ENCODE results near the gene CTNNBIP1.

The CTNNBIP1 gene

DNA sequence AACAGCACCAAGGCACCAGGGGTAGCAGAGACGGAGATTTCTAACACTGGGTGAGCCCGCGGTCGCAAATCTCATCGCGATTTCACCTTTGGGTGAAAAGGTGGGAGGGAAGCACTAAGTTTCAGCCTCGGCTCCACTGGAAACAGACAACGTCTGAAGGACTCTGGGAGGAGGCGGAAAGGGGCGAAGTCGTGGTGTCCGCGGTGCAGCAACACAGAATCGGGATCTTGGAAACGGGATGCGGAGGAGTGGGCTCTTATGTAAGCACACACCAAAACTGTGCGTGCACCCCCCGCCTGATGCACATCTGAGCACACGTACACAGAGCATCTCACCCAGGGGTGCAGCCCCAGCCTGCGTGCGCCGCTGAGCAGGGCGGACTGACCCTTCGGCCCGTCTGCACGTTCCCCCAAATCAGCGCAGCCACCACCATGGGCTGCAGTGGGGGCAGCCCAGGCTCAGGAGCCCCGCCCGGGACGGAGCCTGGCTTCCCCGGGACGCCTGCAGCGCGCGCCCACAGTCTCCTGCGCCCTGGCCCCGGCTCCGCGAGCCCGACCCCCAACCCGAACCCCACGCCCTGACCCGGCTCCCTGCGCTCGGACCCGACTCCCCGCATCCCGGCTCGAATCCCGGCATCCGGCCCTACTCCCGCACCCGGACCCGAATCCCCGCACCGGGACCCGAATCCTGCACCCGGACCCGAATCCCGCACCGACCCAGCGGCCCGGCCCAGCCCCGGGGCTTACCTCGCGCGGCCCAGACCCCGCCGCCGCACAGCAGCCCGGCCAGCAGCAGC lies 87.0 kb downstream of the CTNNBIP1 start (continued):
- TF ChIP-seq ZFP3 (tag by site-specific recombination; IDR thresholded peaks at IDR 0.05; ENCODE audit: low read depth) (no peak), SP3 (tag by site-specific recombination; IDR thresholded peaks at IDR 0.05) (no peak), ZNF596 (tag by site-specific recombination; IDR thresholded peaks at IDR 0.05) (no peak), ZNF37A (tag by site-specific recombination; IDR thresholded peaks at IDR 0.05) (no peak), ZBTB20 (tag by site-specific recombination; IDR thresholded peaks at IDR 0.05) (peak; percentile 85), ZNF354C (tag by site-specific recombination; IDR thresholded peaks at IDR 0.05; ENCODE audit: borderline replicate concordance, low read depth) (no peak), ZNF350 (tag by site-specific recombination; IDR thresholded peaks at IDR 0.05) (no peak), ZNF2 (tag by site-specific recombination; IDR thresholded peaks at IDR 0.05) (no peak; the same call in 1 of the 2 replicates), ZNF184 (tag by site-specific recombination; IDR thresholded peaks at IDR 0.05) (no peak), MZF1 (tag by site-specific recombination; IDR thresholded peaks at IDR 0.05; ENCODE audit: borderline replicate concordance) (no peak), KLF7 (tag by site-specific recombination; IDR thresholded peaks at IDR 0.05; ENCODE audit: borderline replicate concordance) (peak; percentile 51; the same call in 1 of the 2 replicates), ZNF510 (tag by site-specific recombination; IDR thresholded peaks at IDR 0.05; ENCODE audit: insufficient replicate concordance) (no peak), ZNF747 (tag by site-specific recombination; IDR thresholded peaks at IDR 0.05) (no peak), KLF16 (tag by site-specific recombination; IDR thresholded peaks at IDR 0.05) (peak; percentile 49; the same call in 1 of the 2 replicates), ZNF24 (tag by site-specific recombination; IDR thresholded peaks at IDR 0.05) (no peak), ZNF121 (tag by site-specific recombination; IDR thresholded peaks at IDR 0.05) (no peak), ZNF311 (tag by site-specific recombination; IDR thresholded peaks at IDR 0.05; ENCODE audit: borderline replicate concordance) (no peak), ZBTB1 (tag by site-specific recombination; IDR thresholded peaks at IDR 0.05) (no peak), KLF9 (tag by site-specific recombination; IDR thresholded peaks at IDR 0.05; ENCODE audit: low read depth) (peak; percentile 37; the same call in 1 of the 2 replicates), ZNF610 (tag by site-specific recombination; IDR thresholded peaks at IDR 0.05; ENCODE audit: borderline replicate concordance) (0 out of 2 replicates have a peak, but pooled peaks have one; percentile 31), TRIM28 (IDR thresholded peaks at IDR 0.05; ENCODE audit: borderline replicate concordance, low read length) (no peak), GLI2 (tag by site-specific recombination; IDR thresholded peaks at IDR 0.05; ENCODE audit: borderline replicate concordance, low read depth) (no peak), ZNF791 (tag by site-specific recombination; IDR thresholded peaks at IDR 0.05) (no peak), ZFHX2 (tag by site-specific recombination; conservative IDR thresholded peaks at IDR 0.05) (peak; percentile 59)
- TF ChIP-seq, protein P1, sequence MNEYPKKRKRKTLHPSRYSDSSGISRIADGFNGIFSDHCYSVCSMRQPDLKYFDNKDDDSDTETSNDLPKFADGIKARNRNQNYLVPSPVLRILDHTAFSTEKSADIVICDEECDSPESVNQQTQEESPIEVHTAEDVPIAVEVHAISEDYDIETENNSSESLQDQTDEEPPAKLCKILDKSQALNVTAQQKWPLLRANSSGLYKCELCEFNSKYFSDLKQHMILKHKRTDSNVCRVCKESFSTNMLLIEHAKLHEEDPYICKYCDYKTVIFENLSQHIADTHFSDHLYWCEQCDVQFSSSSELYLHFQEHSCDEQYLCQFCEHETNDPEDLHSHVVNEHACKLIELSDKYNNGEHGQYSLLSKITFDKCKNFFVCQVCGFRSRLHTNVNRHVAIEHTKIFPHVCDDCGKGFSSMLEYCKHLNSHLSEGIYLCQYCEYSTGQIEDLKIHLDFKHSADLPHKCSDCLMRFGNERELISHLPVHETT (tag by site-specific recombination; IDR thresholded peaks at IDR 0.05) = no peak
- TF ChIP-seq, protein P2, sequence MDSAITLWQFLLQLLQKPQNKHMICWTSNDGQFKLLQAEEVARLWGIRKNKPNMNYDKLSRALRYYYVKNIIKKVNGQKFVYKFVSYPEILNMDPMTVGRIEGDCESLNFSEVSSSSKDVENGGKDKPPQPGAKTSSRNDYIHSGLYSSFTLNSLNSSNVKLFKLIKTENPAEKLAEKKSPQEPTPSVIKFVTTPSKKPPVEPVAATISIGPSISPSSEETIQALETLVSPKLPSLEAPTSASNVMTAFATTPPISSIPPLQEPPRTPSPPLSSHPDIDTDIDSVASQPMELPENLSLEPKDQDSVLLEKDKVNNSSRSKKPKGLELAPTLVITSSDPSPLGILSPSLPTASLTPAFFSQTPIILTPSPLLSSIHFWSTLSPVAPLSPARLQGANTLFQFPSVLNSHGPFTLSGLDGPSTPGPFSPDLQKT (IDR thresholded peaks at IDR 0.05; ENCODE audit: borderline replicate concordance, low read depth, low read length) = no peak
- TF ChIP-seq, protein P3, sequence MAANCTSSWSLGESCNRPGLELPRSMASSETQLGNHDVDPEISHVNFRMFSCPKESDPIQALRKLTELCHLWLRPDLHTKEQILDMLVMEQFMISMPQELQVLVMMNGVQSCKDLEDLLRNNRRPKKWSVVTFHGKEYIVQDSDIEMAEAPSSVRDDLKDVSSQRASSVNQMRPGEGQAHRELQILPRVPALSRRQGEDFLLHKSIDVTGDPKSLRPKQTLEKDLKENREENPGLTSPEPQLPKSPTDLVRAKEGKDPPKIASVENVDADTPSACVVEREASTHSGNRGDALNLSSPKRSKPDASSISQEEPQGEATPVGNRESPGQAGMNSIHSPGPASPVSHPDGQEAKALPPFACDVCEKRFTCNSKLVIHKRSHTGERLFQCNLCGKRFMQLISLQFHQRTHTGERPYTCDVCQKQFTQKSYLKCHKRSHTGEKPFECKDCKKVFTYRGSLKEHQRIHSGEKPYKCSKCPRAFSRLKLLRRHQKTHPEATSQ (tag by site-specific recombination; IDR thresholded peaks at IDR 0.05) = no peak
- TF ChIP-seq, protein P4, sequence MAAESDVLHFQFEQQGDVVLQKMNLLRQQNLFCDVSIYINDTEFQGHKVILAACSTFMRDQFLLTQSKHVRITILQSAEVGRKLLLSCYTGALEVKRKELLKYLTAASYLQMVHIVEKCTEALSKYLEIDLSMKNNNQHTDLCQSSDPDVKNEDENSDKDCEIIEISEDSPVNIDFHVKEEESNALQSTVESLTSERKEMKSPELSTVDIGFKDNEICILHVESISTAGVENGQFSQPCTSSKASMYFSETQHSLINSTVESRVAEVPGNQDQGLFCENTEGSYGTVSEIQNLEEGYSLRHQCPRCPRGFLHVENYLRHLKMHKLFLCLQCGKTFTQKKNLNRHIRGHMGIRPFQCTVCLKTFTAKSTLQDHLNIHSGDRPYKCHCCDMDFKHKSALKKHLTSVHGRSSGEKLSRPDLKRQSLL (tag by site-specific recombination; IDR thresholded peaks at IDR 0.05) = no peak
- TF ChIP-seq, protein P5, sequence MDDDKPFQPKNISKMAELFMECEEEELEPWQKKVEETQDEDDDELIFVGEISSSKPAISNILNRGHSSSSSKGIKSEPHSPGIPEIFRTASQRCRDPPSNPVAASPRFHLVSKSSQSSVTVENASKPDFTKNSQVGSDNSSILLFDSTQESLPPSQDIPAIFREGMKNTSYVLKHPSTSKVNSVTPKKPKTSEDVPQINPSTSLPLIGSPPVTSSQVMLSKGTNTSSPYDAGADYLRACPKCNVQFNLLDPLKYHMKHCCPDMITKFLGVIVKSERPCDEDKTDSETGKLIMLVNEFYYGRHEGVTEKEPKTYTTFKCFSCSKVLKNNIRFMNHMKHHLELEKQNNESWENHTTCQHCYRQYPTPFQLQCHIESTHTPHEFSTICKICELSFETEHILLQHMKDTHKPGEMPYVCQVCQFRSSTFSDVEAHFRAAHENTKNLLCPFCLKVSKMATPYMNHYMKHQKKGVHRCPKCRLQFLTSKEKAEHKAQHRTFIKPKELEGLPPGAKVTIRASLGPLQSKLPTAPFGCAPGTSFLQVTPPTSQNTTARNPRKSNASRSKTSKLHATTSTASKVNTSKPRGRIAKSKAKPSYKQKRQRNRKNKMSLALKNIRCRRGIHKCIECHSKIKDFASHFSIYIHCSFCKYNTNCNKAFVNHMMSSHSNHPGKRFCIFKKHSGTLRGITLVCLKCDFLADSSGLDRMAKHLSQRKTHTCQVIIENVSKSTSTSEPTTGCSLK (tag by site-specific recombination; IDR thresholded peaks at IDR 0.05) = no peak
- TF ChIP-seq, protein P6, sequence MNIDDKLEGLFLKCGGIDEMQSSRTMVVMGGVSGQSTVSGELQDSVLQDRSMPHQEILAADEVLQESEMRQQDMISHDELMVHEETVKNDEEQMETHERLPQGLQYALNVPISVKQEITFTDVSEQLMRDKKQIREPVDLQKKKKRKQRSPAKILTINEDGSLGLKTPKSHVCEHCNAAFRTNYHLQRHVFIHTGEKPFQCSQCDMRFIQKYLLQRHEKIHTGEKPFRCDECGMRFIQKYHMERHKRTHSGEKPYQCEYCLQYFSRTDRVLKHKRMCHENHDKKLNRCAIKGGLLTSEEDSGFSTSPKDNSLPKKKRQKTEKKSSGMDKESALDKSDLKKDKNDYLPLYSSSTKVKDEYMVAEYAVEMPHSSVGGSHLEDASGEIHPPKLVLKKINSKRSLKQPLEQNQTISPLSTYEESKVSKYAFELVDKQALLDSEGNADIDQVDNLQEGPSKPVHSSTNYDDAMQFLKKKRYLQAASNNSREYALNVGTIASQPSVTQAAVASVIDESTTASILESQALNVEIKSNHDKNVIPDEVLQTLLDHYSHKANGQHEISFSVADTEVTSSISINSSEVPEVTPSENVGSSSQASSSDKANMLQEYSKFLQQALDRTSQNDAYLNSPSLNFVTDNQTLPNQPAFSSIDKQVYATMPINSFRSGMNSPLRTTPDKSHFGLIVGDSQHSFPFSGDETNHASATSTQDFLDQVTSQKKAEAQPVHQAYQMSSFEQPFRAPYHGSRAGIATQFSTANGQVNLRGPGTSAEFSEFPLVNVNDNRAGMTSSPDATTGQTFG (tag by site-specific recombination; IDR thresholded peaks at IDR 0.05; ENCODE audit: borderline replicate concordance) = no peak

All from HEK293 (cell line).